Activated CD8-positive, alpha-beta memory T cell treated with anti-CD3 and anti-CD28 coated beads for 48 hours (primary cell): Measurements from ENCODE around the gene GAMT.
"Not testable (repeated sequence)": the region's sequence is repeated elsewhere in the genome, so short reads cannot be mapped to it uniquely, and the experiment has no call there.

ENCODE experiments used
- DNase-seq, 3 experiments: peaks; one replicate each; pipeline ENCODE4 v3.0.0-alpha.2; 2020; ENCODE audit warnings: low read depth in 2 of 3, low spot score in 2 of 3

GAMT gene

DNA sequence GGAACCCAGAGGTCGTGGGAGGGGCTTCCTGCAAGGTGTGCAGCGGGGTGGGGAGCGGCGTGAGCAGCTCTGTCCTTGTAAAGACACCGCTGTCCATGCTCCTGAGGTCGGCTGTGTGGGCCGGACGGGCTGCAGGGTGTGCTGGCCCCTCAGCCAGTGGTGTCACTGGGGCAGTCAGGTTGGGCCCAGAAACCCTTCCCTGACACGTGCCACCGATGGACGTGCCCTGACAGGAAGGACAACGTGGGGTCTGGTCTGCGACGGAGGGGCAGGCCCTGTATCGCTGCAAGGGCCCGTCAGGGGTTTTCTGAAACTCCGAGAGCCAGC lies 32.7 kb upstream of the GAMT start:
- no peak for DNase-seq

GRCh38 chr19:1433119-1434039 lies 32.0 kb upstream of the GAMT start:
- no peak for DNase-seq

- no peak for DNase-seq
These were observed 31.2 kb upstream of the GAMT start for GRCh38 chr19:1432507-1432887.

DNA sequence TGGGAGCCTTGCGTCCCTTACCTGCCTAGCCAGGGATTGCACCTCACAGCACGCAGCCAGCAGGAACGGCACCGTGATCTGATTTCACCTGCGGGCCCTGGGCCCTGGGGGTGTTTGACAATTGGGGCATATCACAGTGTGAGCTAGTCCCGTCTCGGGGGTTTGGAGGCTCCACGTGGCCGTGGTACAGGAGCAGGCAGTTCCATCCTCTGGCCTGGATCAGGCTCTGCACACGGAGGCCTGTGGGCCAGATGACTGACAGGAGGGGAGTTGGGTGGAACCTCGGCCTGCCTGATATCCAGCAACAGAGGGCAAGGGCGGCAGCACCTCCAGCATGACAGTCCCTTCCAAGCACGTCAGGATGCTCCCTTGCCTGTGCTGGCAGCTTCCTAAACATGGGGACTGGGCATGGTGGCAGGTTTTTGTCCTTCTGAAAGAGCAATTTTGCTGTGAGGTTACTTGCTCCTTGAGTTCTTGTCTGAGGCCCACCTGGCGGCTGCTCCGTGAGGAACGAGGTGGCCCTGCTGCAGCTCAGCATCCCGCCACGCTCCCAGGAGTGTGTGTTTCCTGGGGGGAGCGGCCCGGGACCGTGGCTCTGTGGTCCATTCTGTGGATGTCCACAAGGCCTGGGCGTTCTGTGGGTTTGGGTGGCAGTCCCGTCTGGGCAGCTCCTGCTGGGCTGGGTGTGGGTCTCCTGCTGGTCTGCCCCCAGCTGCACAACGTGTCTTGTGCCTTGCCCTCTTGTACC lies 30.6 kb upstream of the GAMT start:
- DNase-seq, result no peak

DNA sequence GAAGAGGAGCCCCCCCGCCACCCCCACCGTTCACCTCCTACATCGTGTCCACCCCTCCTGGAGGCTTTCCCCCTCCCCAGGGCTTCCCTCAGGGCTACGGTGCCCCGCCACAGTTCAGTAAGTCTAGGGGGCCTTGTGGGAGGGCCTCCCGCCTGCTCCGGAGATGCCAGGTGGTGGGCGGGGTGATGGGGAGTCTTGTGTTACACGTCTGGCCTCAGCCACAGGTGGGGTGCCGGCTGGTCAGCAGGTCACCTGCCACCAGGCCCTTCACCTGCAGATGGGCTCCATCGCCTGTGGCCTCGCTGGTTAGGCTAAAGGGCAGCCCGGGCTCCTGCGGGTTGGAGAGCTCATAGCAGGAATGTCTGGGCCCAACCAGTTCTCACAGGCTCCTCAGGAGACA lies 28.9 kb upstream of the GAMT start:
- DNase-seq, result no peak

DNA sequence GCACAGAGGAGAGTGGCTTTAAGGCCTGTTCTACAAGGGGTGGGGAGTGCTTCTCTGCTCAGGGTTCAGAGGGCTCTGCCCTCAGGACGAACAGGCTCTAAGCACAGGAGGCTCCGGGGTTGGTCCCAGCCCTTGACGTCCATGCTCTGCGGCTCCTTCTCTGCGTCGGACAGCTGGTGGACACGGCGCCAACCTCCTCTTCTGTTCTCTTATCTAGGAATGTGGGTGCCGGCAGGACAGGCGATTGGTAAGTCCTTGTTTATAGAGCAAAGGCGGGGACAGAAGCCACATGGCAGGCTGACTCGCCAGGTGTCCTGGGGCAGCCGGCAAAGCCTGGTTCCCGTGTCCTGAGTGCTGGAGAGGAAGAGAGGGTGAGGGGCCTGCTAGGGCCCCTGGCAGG lies 28.4 kb upstream of the GAMT start:
- no peak for DNase-seq

DNA sequence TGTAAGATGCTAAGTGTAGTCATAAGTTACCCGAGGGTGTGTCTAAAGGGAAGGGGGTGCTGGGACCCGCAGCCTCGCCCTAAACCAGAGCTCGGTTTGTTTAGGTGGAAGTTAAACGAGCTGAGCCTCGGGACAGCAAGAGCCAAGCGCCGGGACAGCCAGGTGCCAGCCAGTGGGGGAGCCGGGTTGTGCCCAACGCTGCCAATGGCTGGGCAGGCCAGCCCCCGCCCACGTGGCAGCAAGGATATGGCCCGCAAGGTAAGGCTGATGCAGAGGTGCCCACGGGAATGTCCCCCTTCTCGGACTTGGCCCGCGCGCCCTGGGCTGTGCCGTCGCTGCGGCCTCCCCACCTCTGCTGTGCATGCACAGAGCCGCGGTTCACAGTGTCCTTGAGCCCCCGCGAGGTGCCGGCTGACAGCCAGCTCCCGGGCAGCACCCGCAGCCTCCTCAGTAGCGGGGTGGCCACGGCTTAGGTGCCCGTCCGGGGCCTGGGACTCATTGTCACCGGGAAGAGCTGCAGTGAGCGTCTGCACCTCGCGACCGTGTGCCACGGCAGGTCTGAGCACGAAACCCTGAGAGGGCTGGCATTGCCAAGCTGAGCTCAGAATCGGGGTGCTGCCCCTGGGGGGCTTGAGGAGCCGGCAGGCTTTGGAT lies 27.5 kb upstream of the GAMT start:
- no peak for DNase-seq

DNA sequence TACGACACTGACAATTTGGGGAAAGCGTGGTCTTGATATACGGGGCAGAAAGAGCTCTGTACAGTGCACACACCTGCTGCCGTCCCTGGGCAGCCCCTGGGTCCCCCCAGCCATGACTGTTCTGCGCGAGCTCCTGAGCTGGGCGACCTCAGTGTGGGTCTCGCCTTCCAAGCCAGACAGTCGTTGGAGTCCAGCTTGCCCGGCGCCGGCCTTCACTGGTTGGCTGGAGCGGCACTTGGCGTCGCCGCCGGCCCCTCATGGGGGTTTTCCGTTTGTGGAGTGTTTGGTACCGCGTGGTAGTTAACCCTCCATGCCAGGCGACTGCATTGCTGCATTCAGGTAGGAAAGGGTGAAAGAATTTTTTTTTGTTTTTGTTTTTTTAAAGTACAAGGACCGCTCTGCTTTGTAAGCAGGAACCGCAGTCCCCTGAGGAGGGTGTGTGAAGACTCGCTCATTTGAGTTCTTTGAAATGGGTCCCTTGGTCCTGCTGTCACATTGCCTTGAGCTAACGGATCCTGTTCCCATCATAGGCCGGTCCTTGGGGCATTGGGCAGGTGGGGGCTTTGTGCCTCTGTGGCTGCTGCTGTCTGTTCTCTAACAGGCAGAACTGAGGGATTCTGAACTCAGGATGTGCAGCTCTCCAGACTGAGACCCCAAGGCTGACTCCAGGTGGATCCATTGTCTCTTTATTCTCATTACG lies 26.0 kb upstream of the GAMT start:
- no peak for DNase-seq

DNA sequence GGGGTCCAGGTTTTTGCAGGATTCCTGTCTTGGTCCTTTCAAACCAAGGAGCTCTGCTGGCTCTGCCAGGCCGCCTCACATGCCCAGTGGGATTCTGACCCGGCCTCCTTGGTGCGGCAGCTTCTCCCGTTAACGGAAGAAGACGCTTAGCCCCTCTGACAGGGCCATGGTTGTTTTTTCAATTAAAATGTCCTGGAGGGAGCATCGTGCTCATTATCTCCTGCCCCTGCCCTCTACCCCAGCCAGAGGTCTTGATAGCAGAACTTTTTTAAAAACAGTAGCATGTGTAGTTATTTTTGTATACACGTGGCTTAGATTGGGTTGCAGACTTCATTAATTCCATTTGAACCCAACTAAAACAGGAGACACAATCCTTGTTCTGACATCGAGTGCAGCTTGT lies 25.4 kb upstream of the GAMT start:
- DNase-seq, result no peak

GRCh38 chr19:1425902-1426301 lies 24.6 kb upstream of the GAMT start:
- no peak for DNase-seq

GRCh38 chr19:1425102-1425837 lies 23.9 kb upstream of the GAMT start:
- DNase-seq, result no peak

DNA sequence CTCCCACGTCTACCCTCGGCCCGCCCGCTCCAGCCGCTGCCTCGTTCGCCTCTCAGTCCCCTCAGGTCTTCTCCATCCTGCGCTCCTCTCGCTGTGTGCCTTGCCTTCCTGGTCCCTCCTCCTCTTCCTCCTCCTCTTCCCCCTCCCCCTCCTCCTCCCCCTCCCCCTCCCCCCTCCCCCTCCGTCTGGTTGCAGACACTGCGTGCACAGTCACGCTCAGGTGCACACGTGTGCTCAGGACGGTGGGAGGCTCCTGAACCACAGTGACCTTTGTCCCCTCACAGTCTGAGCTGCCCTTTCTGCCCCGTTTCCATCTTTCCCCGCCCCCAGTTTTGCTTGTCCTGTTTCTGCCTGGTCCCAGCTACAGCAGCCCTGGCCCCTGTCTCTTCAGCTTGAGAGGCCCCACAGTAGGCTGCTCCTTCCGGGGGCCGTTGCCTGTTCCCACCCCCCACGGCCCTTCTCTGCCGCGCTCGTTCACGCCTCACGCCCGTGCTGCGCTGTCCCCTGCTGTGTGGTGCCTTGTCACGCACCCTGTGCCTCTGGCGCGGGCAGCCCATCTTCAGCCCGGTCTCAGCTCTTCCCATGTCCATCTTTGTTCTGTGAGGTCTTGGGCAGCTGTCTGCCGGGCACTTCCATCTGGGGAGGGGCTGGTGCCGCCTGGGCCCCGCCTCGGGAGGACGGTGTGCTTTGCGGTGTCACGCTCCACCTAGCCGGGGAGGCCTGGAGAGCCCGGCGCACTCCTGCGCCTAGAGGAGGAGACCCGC lies 23.0 kb upstream of the GAMT start:
- DNase-seq, result no peak

- DNase-seq, result no peak
These were observed 22.3 kb upstream of the GAMT start for GRCh38 chr19:1423436-1424191.

DNA sequence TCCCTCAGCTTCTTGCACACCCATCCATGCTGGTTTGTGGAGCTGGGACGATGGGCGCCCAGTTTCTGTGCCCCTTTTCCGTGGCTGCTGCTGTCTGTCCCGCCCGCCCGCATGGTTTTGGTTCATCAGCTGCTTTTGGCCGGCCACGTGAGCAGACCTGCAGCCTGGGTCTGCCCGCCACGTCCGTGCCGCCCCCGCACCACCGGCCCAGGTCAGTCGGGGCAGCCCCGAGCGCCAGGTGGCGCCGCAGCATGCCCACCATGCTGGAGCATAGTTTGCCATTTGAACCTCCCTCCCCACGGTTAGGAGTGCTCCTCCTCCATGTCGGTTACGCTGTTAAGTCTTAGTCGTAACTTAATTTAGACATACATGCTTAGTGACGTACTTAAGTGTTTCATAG lies 21.6 kb upstream of the GAMT start:
- no peak for DNase-seq

DNA sequence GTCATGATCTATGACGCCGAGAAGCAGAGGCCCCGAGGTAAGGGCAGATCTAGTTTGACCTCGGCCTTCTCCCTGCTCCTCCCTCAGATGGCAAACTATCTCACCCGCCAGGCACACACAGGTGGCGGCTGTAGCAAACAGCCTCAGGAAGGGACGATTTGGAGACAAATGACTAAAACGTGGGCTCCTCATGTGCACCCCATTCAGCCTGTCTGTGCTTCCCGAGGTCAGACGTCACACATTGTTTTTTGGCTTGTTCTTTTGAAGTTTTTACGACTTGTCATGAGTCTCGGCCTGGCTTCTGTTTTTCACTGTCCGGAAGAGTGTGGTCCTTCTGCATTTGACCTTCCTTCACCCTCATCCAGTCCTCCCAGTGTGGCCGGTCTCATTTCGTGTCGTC lies 21.0 kb upstream of the GAMT start:
- DNase-seq, result no peak

- no peak for DNase-seq
These were observed 20.6 kb upstream of the GAMT start for GRCh38 chr19:1421958-1422305.

DNA sequence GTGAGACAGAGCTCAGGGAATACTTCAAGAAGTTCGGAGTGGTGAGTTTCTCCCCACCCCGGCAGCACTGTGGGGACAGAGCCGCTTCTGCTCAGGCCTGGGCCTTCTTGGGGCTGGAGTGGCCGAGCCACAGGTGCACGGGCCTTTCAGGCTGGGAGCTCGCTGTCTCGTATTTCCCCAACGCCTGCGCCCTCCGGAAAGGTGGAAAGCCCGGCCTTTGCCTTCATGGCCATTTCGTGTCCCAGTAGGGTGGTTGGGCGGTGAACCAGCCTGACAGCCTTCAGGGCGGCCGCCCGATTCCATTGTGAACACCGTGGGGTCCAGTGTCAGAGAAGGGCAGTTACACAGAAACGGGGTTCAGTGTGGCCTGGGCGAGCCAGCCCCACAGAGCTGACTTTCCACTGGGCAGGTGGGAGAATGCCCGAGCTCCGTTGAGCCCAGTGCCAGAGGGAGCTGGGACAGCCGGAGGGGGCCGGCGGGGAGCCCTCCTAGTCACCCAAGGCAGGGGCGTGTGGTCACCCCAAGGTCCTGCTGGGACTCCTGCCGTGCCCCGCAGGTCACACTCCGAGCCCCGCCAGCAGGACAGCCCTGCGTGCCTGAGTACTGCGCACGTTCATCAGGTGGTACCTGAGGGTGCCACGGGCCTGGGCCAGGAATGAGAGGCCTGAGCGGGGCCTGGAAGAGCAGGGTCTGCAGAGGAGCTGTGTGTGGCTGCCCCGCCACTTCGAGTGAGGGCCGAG lies 20.0 kb upstream of the GAMT start:
- DNase-seq, result no peak

GRCh38 chr19:1420590-1420989 lies 19.2 kb upstream of the GAMT start:
- DNase-seq, result no peak

GRCh38 chr19:1420085-1420484 lies 18.7 kb upstream of the GAMT start:
- not testable (repeated sequence) for DNase-seq
